Muscle of leg (tissue), 11 donors: ENCODE results near the gene IRAK3. TPM values are rescaled to one million over a fixed set of nuclear protein-coding genes. Genes with fewer than 3 reads are reported as not detected.
A peak's percentile ranks its signal among the peaks of the same experiment; 100 is the strongest.
"Not testable (repeated sequence)": the region's sequence is repeated elsewhere in the genome, so short reads cannot be mapped to it uniquely, and the experiment has no call there.

ENCODE experiments used
- DNase-seq: peaks from one replicate; pipeline ENCODE4 v3.0.0; 2013
- H3K27ac ChIP-seq: one replicate; pipeline ENCODE4 v1.5.1; 2013; ENCODE audit warnings: mild to moderate bottlenecking, low read length, control low read depth
- H3K27me3 ChIP-seq: one replicate; pipeline ENCODE4 v1.6.1; 2013; ENCODE audit warnings: low read length; ENCODE audit not compliant: control insufficient read depth, insufficient read depth
- H3K36me3 ChIP-seq: one replicate; pipeline ENCODE4 v1.6.1; 2013; ENCODE audit warnings: low read length; ENCODE audit not compliant: control insufficient read depth, insufficient read depth
- H3K4me1 ChIP-seq: one replicate; pipeline ENCODE4 v1.6.1; 2013; ENCODE audit warnings: low read length; ENCODE audit not compliant: control insufficient read depth, insufficient read depth
- H3K4me3 ChIP-seq: one replicate; pipeline ENCODE4 v1.5.1; 2013; ENCODE audit warnings: low read length, control low read depth
- H3K9me3 ChIP-seq: replicated peaks from 2 replicates; pipeline ENCODE4 v1.6.1; 2013; ENCODE audit warnings: low read depth, low read length; ENCODE audit not compliant: control insufficient read depth
- WGBS: methylation state at CpG from one replicate; pipeline ENCODE4 v1.1.5; 2013; ENCODE audit warnings: missing lambda C conversion rate; ENCODE audit not compliant: insufficient coverage; 5-methylcytosine and 5-hydroxymethylcytosine counted together
- polyA plus RNA-seq, 8 donors: library from polyadenylated mRNA; unstranded; fragments of 120-200 nt; gene quantifications; one replicate each; pipeline versions ENCODE4 v1.2.1 to v1.2.3, GENCODE V29; 2013; ENCODE audit warnings: inconsistent platforms in 1 of 8, low replicate concordance in 1 of 8; ENCODE audit not compliant: insufficient read length in 8 of 8, insufficient read depth in 1 of 8
- total RNA-seq: library from RNA; stranded (reverse); fragments of 120-200 nt; gene quantifications from one replicate; pipeline ENCODE4 v1.2.4, GENCODE V29; 2013

The IRAK3 gene
- total and polyA plus RNA-seq, 9 donors: 4.4 to 7.8 (median 4.8) TPM

DNA sequence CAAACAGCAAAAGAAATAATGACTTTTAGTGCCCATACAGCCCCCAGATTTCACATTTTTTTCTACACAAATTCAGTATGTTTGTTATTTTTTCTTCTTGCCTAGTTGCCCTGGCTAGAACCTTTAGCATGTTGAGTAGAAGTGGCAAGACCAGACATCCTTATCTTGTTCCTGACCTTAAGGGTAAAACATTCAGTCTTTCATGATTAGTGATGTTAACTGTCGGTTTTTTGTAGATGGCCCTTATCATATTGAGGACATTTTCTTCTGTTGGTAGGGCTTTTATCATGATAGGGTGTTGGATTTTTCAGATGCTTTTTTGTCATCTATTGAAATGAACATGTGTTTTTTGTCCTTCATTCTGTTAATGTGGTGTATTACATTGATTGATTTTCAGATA lies 17.1 kb downstream of the IRAK3 start:
- H3K9me3 ChIP-seq: no peaks in the 10 kb centered on the region
- no CpG with 5 or more reads among the region's 1 CpG for WGBS
- H3K4me3 ChIP-seq: no peak overlapping the region
- DNase-seq: no peak
- no peaks in the 10 kb centered on the region for H3K36me3 ChIP-seq
- H3K27me3 ChIP-seq: no peaks in the 10 kb centered on the region
- no peak overlapping the region for H3K27ac ChIP-seq
- H3K4me1 ChIP-seq: no peaks in the 10 kb centered on the region

DNA sequence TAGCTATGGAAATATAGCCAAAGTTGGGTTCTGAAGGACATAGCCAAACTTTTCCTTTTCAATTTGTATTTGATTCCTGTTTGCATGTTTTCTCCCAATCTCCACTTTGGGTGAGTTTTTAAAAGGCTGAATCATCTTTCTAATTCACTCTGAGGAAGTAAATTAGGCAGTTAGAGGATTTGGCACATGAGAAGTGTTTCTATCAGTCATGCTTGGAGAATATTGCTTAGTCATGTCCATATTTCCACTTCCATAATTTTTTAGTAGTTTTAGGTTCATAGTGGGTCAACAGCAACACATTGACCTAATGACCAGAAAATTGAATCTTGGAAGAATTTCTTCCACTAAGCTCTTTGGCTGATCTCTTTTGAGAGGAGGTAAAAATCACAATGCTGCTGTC lies 21.8 kb downstream of the IRAK3 start:
- H3K4me3 ChIP-seq: no peak overlapping the region
- H3K27me3 ChIP-seq: no peaks in the 10 kb centered on the region
- H3K4me1 ChIP-seq: no peaks in the 10 kb centered on the region
- no peaks in the 10 kb centered on the region for H3K9me3 ChIP-seq
- no peaks in the 10 kb centered on the region for H3K36me3 ChIP-seq
- H3K27ac ChIP-seq: no peak overlapping the region
- DNase-seq: peak; percentile 28

GRCh38 chr12:66211573-66211972 lies 22.6 kb downstream of the IRAK3 start:
- not testable (repeated sequence) for H3K36me3 ChIP-seq, H3K4me1 ChIP-seq, H3K9me3 ChIP-seq, H3K27ac ChIP-seq, H3K27me3 ChIP-seq, H3K4me3 ChIP-seq, DNase-seq
- WGBS: 100% methylated on average over 1 of the region's 2 CpGs

GRCh38 chr12:66213011-66213410 lies 24.0 kb downstream of the IRAK3 start:
- not testable (repeated sequence) for DNase-seq, H3K4me1 ChIP-seq, H3K27ac ChIP-seq, H3K4me3 ChIP-seq, H3K9me3 ChIP-seq, H3K27me3 ChIP-seq, H3K36me3 ChIP-seq
- WGBS: 80% methylated on average over 1 of the region's 3 CpGs

- Histone ChIP-seq H3K4me1 (no peaks in the 10 kb centered on the region), H3K36me3 (no peaks in the 10 kb centered on the region), H3K27ac (no peak overlapping the region), H3K9me3 (no peaks in the 10 kb centered on the region), H3K4me3 (no peak overlapping the region), H3K27me3 (no peaks in the 10 kb centered on the region)
- no CpG with 5 or more reads among the region's 4 CpGs for WGBS
- DNase-seq: no peak
Measured at GRCh38 chr12:66217342-66217917, 28.4 kb downstream of the IRAK3 start.

- no peak for DNase-seq
- H3K4me1 ChIP-seq: peaks cover 6% of the 10 kb centered on the region
- H3K4me3 ChIP-seq: no peak overlapping the region
- H3K36me3 ChIP-seq: peaks cover 2% of the 10 kb centered on the region
- H3K27ac ChIP-seq: no peak overlapping the region
- H3K9me3 ChIP-seq: no peaks in the 10 kb centered on the region
- H3K27me3 ChIP-seq: no peaks in the 10 kb centered on the region
Measured at GRCh38 chr12:66228462-66228861, 39.4 kb downstream of the IRAK3 start.

DNA sequence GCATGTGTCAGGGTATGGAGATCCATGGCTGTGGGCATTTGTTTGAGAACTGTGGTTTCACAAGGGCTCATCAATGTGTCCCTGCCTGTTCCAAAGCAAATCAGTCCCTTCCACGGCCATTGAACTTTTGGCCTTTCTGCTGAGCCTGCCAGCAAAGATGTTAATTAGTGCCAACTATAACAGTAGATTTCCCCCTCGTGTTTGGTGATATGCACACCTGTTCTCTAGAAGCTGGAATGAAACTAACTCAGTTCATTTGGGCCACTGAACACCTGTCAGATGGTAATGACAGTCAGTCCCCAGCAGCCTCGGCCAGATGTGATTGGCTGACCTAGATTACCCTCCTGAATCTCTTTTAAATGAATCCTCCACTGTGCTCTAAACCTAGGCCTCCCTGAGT lies 43.2 kb downstream of the IRAK3 start:
- H3K27me3 ChIP-seq: no peaks in the 10 kb centered on the region
- H3K9me3 ChIP-seq: no peaks in the 10 kb centered on the region
- H3K4me3 ChIP-seq: no peak overlapping the region
- no peaks in the 10 kb centered on the region for H3K36me3 ChIP-seq
- H3K27ac ChIP-seq: no peak overlapping the region
- peak; percentile 38 for DNase-seq
- 14% methylated on average over 1 of the region's 3 CpGs for WGBS
- peaks cover 6% of the 10 kb centered on the region for H3K4me1 ChIP-seq

DNA sequence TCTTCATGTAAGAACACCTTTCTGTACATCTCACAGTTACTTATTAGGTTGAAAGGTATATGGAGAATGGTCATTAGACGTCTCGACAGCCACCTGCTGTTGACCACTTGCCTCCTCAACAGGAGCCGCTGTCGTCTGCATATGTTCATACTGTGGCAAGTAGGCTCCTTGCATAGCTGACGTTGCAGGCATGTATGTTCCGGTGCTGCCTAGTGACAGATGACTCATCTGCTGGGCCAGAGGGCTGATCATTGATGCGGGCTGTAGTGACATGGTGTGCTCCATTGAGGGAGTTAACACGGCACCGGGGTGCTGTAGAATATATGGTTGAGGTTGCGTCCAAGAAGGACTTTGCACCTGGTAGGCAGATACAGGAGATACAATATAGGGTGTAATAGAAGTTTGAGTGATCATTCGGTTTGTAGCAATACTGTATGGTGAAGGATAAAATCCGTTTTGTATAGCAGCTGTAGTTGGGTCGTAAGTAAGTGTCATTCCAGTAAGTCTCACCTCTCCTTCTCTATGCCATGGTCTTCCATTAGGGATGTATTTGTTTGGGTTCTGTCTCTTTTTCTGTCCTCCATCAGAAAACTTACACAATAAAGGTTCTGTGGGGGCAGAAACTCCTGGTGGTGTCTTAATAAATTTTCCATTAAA lies 45.2 kb downstream of the IRAK3 start:
- not testable (repeated sequence) for H3K36me3 ChIP-seq, H3K4me1 ChIP-seq, H3K27ac ChIP-seq, H3K4me3 ChIP-seq, H3K27me3 ChIP-seq, H3K9me3 ChIP-seq
- 64% methylated on average over 8 of the region's 13 CpGs for WGBS
- DNase-seq: peak; percentile 49

DNA sequence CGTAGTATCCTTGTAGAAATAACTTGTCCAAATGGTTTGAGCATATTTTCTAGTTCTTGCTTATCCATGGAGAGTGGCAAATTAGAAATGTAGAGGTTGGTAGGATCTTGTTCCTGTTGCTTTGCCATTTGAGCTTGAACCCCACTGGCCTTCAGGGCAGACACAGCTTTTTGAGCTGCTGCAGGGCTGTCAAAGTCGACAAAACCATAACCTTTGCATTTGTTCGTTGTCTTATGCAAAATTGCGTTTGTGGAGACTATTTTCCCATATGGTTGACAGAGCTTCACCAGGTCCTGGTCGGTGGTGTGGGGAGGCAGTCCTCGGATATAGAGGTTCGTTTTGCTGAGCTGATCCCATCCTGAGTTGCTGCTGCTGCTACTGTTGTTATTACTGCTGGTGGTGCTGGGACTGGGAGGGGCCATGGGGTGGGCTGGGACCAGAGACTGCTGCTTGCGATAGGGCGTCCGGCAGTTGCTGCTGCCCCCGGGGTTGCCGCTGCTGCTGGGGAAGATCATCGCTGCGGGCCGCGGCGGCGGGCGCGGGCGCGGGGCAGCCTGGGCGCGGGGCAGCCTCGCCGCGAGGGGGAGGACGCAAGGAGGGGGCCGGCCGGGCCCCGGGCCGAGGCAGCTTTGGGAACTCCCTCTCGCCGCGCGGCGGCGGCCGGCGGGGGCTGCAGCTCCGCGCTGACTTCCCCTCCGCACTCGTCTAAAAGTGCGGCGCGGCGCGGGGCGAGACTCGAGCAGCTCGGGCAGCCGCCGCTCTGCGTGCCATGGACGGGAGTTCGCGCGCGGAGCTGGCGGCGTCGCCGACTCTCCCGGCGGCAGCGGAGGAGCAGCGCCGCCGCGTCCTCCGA lies 46.0 kb downstream of the IRAK3 start:
- not testable (repeated sequence) for H3K9me3 ChIP-seq, H3K36me3 ChIP-seq, H3K27me3 ChIP-seq, H3K4me1 ChIP-seq
- H3K27ac ChIP-seq: peak overlapping the region; percentile 47
- H3K4me3 ChIP-seq: peak overlapping the region; percentile 41
- 2% methylated on average over 64 of the region's 72 CpGs for WGBS
- peak; percentile 70 for DNase-seq

GRCh38 chr12:66235626-66236281 lies 46.7 kb downstream of the IRAK3 start:
- no peak for DNase-seq
- Histone ChIP-seq H3K27ac (no peak overlapping the region), H3K9me3 (no peaks in the 10 kb centered on the region), H3K27me3 (no peaks in the 10 kb centered on the region), H3K4me1 (peaks cover 12% of the 10 kb centered on the region), H3K36me3 (no peaks in the 10 kb centered on the region), H3K4me3 (peak overlapping the region; percentile 41)
- no CpG with 5 or more reads among the region's 5 CpGs for WGBS
